Stimulated activated CD4-positive, alpha-beta T cell treated with anti-CD3 and anti-CD28 coated beads, Interleukin-1b, Interleukin-23, amount 100 ng/mL, for 24 hours (primary cell): ENCODE data around the gene PARP1.
"Not testable (repeated sequence)": the region's sequence is repeated elsewhere in the genome, so short reads cannot be mapped to it uniquely, and the experiment has no call there.

Experiments used
- DNase-seq, 4 experiments: peaks; one replicate each; pipeline ENCODE4 v3.0.0-alpha.2; 2020; ENCODE audit warnings: low read depth in 4 of 4, low spot score in 1 of 4

Gene PARP1

GRCh38 chr1:226429858-226430715, 22.2 kb upstream of the PARP1 start:
- no peak for DNase-seq

DNA sequence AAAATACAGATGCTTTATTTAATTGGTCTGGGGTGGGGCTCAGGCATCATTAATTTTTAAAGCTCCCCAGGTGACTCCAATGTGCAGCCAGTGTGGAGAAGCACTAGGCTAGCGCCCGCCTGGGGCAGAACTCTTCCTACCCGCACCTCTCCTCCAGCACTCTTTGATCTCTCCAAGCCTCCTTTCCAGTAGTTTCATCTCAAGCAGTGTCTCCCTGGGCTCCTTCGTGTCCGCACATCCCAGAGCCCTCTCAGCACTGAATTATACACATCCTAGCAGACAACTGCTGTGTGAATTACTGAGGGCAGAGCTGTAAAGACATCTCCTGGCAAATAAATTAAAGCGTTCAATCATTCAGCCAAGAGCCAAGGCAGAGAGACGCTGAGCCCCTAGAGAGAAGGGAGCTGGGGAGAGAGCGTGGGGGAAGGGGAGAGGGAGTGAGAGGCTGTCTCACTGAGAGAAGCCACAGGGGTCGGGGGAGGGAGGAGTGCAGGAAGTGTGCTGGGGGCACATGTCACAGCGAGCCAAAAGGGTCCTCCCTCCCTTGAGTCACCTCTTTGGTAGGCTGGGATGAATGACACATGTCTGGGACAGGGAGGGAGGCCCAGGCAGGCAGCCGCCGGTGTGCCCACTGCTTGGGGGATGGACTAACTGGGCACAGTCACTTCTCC, 21.0 kb upstream of the PARP1 start:
- no peak for DNase-seq

DNA sequence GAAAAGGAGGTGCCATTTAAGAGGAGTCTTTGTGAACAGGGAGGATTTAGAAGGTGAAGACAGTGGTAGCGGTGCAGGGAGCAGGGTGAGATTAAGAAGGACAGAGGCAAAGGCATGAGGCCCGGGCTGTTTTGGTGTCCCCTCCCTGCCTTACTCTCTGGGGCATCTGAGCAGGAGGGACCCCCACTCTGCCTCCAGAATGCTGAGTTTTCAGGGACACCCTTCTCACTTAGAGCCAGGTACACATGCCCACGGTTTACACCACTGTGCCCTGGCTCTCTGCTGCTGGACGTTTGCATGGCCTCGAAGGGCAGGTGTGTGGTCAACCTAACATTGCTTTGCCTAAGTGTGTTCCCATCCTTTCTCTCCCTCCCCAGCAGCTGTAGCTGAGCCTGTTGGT, 20.5 kb upstream of the PARP1 start:
- no peak for DNase-seq

DNA sequence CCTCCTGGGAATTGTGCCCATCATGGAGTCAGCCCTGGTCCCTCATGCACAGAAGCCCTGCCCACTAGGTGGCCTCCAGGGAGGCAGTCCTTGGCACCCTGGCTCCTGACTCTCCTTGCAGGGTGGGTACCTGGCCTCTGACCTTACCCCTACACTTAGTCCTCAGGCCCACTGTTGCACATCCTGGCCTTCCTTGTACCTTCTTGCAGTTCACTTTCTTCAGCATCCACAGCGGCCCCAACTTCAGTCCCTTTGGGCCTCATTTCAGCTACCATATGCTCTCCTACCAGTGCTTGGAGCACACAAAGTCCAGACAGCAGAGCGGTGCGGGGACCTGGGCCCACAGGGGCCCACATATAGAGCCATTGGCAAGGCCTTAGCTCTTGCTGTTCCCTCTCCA, 19.2 kb upstream of the PARP1 start:
- no peak for DNase-seq

GRCh38 chr1:226426395-226426794, 18.5 kb upstream of the PARP1 start:
- not testable (repeated sequence) for DNase-seq

GRCh38 chr1:226425431-226426031, 17.6 kb upstream of the PARP1 start:
- no peak for DNase-seq

DNA sequence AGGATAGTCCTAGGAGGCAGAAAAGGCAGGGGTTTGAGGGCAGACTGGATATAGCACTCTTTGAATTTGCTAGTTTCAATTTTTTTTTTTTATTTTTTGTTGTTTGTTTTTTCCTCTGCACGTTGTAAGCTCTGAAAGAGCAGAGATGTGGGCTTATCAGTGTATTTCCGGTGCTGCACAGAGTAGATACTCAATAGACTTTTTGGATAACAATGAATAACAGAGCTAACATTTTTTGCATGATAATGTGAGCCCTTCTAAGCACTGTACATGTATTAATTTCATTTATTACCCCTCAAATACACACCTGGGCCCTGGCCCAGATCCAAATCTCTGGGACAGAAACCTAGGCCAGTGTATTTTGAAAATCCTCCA, 17.1 kb upstream of the PARP1 start:
- DNase-seq, result no peak

DNA sequence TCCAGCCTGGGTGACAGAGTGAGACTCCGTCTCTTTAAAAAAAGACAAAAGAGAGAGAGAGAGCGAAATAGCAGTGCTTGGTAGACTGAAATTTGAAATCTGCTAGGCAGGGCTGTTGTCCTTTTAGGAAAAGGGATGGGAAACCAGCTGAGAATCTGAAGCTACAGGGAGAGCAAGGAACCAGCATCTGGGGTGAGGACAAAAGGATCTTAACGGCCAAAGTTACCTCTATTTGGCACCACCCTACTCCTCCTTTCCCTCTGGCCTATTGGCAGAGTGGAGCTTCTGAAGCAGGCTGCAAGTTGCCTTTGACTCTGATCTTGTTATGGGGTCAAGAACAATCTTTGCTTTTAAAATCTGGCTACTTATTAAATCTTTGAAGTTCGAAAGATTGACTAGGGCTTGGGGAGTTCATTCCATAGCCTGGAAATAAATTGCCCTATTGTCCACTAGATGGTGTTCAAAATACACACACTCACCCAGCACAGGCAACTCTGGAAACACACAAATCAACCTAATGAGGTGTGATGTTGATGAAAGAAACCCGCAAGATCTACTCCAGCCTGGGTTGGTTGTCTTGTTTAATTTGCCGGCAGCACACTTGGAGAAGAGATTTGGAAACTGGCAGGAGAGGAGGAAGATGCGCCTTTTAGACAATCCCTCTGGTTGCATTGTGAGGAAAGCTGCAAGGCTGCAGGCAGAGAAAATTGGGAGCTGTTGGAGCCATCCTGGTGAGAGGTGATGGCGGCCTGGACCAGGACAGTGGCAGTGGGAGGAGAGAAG, 16.5 kb upstream of the PARP1 start:
- DNase-seq, result no peak

- DNase-seq, result no peak
Observed at GRCh38 chr1:226422478-226422877, 14.6 kb upstream of the PARP1 start.

DNA sequence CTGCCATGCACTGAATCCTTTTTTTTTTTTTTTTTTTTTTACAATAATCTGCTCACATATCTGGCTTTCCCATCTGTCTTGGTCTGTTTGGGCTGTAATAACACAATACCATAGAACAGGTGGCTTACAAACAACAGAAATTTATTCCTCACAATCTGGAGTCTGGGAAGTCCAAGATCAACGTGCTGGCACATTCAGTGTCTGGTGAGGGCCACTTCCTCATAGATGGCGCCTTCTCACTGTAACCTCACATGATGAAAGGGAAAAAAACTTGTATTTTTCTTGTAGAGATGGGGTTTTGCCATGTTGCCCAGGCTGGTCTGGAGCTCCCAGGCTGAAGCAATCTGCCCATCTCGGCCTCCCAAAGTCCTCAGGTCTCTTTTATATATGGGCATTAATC, 13.0 kb upstream of the PARP1 start:
- no peak for DNase-seq

GRCh38 chr1:226420328-226420727, 12.4 kb upstream of the PARP1 start:
- DNase-seq, result no peak

DNA sequence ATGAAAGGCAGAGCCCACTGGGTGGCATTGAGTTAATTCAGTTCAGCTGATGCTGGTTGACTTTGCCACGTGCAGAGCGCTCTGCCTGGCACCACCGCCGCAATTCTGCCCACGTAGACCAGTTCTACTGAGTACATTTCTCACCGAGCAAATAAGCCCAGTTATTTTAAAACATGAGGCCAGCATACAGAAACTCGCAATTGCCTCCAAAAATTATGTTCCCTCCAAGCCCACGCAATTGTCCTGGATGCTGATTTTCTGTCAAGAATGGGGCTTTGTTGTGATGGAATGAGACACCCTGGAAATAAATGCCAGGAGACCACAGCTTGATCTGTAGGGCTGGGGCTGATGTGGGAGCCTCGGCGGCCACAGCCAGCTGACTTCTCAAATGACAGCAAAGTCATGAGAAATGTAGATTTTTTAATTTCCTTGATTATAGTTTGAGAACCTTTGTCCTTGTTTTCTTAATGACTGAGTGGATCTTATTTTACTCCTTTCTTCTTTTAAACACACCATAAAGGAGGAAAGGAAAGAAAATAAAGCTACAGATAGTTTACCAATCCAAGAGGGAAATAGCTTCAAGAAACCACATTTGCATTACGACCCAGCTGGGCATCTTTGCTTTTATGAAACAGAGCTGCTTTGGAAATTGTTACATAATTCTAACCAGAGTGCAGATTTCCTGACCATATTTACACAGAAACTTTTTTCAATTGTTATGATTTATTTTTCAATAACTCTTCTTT, 11.6 kb upstream of the PARP1 start:
- no peak for DNase-seq

- DNase-seq, result no peak
Observed at GRCh38 chr1:226417830-226418546, 10.1 kb upstream of the PARP1 start.

DNA sequence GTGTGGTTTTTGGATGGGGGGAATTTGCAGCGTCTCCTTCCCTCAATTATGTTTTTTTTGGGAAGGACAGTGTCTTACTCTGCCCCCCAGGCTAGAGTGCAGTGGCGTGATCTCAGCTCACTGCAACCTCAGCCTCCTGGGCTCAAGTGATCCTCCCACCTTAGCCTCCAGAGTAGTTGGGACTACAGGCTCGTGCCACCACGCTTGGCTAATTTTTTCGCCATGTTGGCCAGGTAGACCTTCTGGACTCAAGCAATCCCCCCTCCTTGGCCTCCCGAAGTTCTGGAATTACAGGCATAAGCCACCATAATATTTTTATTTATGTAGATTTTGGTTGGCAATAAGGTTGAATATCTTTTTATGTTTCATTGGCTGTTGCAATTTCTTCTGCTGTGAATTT, 9.5 kb upstream of the PARP1 start:
- DNase-seq, result no peak

DNA sequence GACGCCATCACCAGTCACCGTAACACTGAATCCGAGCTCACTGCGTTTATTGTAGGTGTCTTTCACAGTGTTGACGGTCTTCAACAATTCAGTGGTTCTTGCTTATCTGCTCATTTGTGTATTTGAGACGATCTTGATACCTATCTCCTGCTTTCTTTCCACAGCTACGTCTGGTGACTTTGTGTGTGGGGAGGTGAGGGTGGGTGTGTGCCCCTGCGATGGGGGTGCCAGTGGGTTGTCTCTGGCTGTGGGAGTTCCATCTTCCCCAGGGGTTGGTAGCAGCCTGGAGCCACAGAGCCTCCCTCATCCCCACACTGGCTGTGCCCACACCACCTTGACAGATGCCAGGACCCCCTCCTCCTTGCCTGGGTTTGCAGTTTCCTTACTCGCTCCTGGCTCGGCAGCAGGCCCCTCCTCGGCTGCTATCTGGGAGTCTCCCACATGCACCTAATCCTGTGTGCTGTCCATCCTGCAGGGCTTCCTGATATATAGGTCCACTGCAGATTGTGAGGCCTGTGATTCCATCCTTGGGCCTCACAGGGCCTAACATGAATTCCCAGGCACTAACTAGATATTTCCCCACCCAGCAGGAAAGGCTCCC, 6.3 kb upstream of the PARP1 start:
- DNase-seq, result no peak

DNA sequence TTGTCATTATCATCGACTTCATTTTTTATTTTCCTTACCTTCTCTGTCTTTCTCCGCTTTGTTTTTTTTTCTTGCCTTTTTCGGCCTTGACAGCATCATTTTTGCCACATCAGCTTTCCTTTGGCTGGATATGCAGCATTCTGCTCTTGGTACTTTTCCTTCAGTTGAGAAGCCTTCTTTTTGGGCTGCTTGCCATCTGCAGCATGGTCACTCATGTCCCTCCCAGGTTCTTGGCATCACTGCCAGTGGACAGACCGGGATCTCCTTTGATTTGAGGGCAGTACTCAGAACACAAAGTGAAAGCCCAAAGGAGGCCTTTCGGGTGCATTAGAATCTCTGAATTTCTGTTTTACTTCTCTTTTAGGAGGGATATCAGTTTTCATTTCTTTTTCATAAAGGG, 3.7 kb upstream of the PARP1 start:
- no peak for DNase-seq

DNA sequence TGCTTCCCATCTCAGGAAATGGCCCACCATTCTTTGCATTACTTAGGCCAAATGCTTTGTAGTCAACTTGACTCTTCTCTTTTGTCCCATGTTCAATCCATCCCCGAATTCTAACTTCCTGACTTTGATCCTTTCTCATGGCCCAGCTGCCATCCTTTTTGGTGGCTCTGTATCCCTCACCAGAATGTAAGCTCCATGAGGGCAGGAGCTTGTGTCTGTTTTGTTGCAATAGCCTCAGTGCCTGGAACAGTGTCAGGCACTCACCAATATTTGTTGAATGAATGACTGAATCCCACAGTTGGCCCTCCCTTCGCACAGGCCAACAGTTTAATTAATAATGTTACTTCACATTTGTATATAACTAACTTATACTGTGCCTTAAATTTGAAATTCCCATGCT, 3.1 kb upstream of the PARP1 start:
- DNase-seq, result no peak

- no peak for DNase-seq
Observed at GRCh38 chr1:226409392-226409791, 1.5 kb upstream of the PARP1 start.

- no peak for DNase-seq
Observed at GRCh38 chr1:226408285-226409184, 642 bp upstream of the PARP1 start.
